Stimulated activated effector memory CD8-positive, alpha-beta T cell treated with anti-CD3 and anti-CD28 coated beads, Interleukin-12 subunit alpha, Interleukin-12 subunit beta, amount 100 ng/mL, for 72 hours (primary cell): ENCODE measurements around the gene PHF1.

Source experiments
- ATAC-seq: fragments of 150-1000 bp; cut with Tn5 transposase; 2 replicates; pipeline ENCODE4 v1.10.0; 2021
- DNase-seq, 2 donors: peaks; one replicate each; pipeline ENCODE4 v3.0.0; 2021 to 2022; ENCODE audit warnings: low spot score in 2 of 2
- H3K27ac Mint-ChIP-seq: one replicate; pipeline ENCODE4 v1.8.0; 2022; ENCODE audit warnings: mild to moderate bottlenecking, mixed read lengths
- H3K36me3 Mint-ChIP-seq: one replicate; pipeline ENCODE4 v1.8.0; 2022; ENCODE audit warnings: mild to moderate bottlenecking, mixed read lengths
- H3K4me1 Mint-ChIP-seq: one replicate; pipeline ENCODE4 v1.8.0; 2022; ENCODE audit warnings: mixed read lengths
- H3K4me3 Mint-ChIP-seq: one replicate; pipeline ENCODE4 v1.8.0; 2022; ENCODE audit warnings: mild to moderate bottlenecking, mixed read lengths
- H3K9me3 Mint-ChIP-seq: one replicate; pipeline ENCODE4 v1.8.0; 2022; ENCODE audit warnings: mixed read lengths

PHF1 gene

DNA sequence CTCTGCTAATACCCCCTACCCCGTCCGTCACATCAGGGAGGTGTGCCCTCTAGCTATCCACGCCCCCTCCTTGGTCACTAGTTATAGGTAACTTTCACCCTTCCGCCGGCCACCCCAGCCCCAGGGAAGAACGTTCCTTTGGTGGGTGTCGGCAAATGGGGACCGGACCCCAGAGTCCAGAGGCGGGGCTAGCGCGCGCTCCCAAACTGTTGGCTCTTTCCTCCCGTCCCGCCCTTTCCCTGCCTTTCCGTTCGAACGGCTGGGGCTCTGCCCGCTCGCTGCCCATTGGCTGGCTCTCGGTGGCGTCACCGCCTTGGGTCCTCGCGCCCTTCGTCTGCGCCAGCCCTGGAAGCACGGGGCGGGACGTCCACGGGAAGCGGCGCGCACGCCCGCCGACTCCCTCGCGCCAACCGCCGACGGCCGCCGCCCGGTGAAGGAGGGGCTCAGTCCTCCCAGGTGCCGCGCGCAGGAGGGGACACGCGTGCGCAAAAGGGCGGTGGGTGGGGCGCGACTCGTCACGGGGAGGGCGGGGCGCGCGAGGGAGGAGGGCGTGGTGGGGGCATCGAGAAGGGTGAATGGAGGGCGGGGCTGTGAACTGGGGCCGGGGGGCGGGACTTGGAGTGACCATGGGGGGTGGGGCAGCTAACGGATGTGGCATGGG, 634 bp upstream of the PHF1 start:
- peak overlapping the region; percentile 91 for H3K27ac Mint-ChIP-seq
- H3K4me1 Mint-ChIP-seq, result peaks cover 64% of the 10 kb centered on the region
- peak; percentile 95 to 98 for DNase-seq
- peak overlapping the region; percentile 84 for H3K4me3 Mint-ChIP-seq
- H3K9me3 Mint-ChIP-seq, result no peaks in the 10 kb centered on the region
- peaks cover 92% of the 10 kb centered on the region for H3K36me3 Mint-ChIP-seq
- peak; percentile 93 for ATAC-seq

GRCh38 chr6:33411632-33412005, 805 bp downstream of the PHF1 start:
- ATAC-seq (no peak), DNase-seq (peak in 1 of 2 donors; percentile 51)
- Mint-ChIP-seq H3K4me3 (peak overlapping the region; percentile 84), H3K27ac (peak overlapping the region; percentile 91), H3K36me3 (peaks cover 92% of the 10 kb centered on the region), H3K4me1 (peaks cover 64% of the 10 kb centered on the region), H3K9me3 (no peaks in the 10 kb centered on the region)

DNA sequence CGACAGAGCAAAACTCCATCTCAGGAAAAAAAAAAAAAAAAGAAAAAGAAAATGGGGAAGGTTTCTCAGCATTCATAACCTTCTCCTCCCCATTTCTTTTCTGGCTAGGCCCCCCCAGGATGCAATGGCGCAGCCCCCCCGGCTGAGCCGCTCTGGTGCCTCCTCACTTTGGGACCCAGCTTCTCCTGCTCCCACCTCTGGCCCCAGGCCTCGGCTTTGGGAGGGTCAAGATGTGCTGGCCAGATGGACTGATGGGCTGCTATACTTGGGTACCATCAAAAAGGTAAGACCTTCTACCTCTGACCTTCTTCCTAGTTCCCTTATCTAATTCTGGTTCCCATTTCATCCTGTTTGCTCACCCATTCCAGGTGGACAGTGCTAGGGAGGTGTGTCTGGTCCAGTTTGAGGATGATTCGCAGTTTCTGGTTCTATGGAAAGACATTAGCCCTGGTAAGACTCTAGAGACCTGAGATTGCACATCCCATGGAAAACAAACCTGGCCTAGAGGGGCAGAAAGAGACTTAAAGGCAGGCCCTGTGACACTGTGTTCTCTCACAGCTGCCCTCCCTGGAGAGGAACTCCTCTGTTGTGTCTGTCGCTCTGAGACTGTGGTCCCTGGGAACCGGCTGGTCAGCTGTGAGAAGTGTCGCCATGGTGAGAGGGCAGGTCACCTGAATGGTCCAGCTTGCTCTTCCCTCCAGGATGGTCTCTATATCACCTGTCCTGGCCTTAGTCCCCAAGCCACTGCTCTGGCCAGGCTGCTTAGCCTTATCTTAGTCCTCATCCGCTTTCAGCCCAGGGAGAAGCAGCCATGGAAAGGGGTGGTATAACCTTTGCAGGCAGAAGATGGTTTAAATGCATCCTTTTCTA, 1.6 kb downstream of the PHF1 start:
- peak overlapping the region; percentile 99 for H3K27ac Mint-ChIP-seq
- ATAC-seq, result no peak
- peaks cover 92% of the 10 kb centered on the region for H3K36me3 Mint-ChIP-seq
- no peaks in the 10 kb centered on the region for H3K9me3 Mint-ChIP-seq
- peak overlapping the region; percentile 84 for H3K4me3 Mint-ChIP-seq
- peaks cover 68% of the 10 kb centered on the region for H3K4me1 Mint-ChIP-seq
- peak in 1 of 2 donors; percentile 51 for DNase-seq

DNA sequence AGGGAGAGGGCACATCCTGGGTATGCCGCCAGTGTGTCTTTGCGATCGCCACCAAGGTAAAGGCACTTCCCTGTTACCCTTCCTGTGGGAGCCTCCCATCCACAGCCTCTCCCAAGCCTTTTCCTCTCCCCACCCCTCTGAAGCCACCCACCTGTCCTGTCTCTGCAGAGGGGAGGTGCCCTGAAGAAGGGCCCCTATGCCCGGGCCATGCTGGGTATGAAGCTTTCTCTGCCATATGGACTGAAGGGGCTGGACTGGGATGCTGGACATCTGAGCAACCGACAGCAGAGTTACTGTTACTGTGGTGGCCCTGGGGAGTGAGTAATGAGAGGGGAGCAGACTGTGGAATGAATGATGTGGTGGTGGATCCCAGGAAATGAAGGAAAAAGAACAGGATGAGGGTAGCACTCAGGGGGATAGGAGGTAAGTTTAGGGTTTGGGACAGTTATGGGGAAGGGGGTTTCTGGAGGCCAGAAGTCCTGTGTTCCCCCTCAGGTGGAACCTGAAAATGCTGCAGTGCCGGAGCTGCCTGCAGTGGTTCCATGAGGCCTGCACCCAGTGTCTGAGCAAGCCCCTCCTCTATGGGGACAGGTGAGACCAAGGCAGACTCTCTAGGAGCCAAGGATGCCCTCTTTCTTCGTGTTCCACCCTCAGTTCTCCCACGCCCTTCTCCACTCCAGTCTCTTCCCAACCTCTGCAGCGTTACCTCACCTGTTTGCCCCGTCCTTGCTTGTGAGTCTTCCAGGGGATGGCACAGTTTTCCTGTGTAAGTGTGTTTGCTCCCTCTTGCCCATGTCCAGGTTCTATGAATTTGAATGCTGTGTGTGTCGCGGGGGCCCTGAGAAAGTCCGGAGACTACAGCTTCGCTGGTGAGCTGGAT, 2.7 kb downstream of the PHF1 start:
- DNase-seq (no peak), ATAC-seq (no peak)
- peak overlapping the region; percentile 99 for H3K27ac Mint-ChIP-seq
- H3K36me3 Mint-ChIP-seq, result peaks cover 93% of the 10 kb centered on the region
- peak overlapping the region; percentile 84 for H3K4me3 Mint-ChIP-seq
- peaks cover 72% of the 10 kb centered on the region for H3K4me1 Mint-ChIP-seq
- H3K9me3 Mint-ChIP-seq, result no peaks in the 10 kb centered on the region

DNA sequence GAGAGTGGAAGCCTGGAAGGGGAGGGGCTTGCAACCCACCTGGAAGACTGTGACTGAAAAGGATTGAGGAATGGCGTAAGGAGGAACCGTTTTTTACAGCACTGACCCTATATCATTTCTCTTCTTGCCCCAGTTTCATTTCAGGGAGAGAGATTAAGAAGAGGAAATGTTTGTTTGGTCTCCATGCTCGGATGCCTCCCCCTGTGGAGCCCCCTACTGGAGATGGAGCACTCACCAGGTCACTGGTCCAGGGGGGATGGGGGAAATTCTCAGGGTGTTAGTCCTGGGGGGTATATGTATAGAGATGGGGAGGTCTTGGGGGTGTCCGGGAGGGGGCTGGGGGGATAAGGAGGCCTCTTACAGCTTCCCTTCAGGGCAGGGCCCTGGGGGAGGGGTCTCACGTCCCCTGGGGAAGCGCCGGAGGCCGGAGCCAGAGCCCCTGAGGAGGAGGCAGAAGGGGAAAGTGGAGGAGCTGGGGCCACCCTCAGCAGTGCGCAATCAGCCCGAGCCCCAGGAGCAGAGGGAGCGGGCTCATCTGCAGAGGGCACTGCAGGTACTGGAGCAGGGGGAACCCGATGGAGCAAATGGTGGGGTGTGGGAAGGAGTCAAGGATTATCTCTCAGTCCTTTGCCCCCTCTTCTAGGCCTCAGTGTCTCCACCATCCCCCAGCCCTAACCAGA, 3.9 kb downstream of the PHF1 start:
- H3K36me3 Mint-ChIP-seq, result peaks cover 89% of the 10 kb centered on the region
- peaks cover 78% of the 10 kb centered on the region for H3K4me1 Mint-ChIP-seq
- no peak for DNase-seq
- no peak for ATAC-seq
- peak overlapping the region; percentile 89 for H3K4me3 Mint-ChIP-seq
- peak overlapping the region; percentile 99 for H3K27ac Mint-ChIP-seq
- no peaks in the 10 kb centered on the region for H3K9me3 Mint-ChIP-seq

GRCh38 chr6:33415831-33416230, 5.0 kb downstream of the PHF1 start:
- no peaks in the 10 kb centered on the region for H3K9me3 Mint-ChIP-seq
- peaks cover 75% of the 10 kb centered on the region for H3K4me1 Mint-ChIP-seq
- peak overlapping the region; percentile 89 for H3K4me3 Mint-ChIP-seq
- peak overlapping the region; percentile 99 for H3K27ac Mint-ChIP-seq
- DNase-seq, result no peak
- no peak for ATAC-seq
- H3K36me3 Mint-ChIP-seq, result peaks cover 80% of the 10 kb centered on the region

- DNase-seq (peak in 1 of 2 donors; percentile 69), ATAC-seq (peak; percentile 3)
- no peaks in the 10 kb centered on the region for H3K9me3 Mint-ChIP-seq
- H3K4me3 Mint-ChIP-seq, result peak overlapping the region; percentile 89
- peaks cover 78% of the 10 kb centered on the region for H3K4me1 Mint-ChIP-seq
- H3K27ac Mint-ChIP-seq, result peak overlapping the region; percentile 99
- peaks cover 73% of the 10 kb centered on the region for H3K36me3 Mint-ChIP-seq
Measured at GRCh38 chr6:33416386-33417127, 5.7 kb downstream of the PHF1 start.

- no peak for ATAC-seq
Measured at GRCh38 chr6:33417128-33417902, 6.5 kb downstream of the PHF1 start.

DNA sequence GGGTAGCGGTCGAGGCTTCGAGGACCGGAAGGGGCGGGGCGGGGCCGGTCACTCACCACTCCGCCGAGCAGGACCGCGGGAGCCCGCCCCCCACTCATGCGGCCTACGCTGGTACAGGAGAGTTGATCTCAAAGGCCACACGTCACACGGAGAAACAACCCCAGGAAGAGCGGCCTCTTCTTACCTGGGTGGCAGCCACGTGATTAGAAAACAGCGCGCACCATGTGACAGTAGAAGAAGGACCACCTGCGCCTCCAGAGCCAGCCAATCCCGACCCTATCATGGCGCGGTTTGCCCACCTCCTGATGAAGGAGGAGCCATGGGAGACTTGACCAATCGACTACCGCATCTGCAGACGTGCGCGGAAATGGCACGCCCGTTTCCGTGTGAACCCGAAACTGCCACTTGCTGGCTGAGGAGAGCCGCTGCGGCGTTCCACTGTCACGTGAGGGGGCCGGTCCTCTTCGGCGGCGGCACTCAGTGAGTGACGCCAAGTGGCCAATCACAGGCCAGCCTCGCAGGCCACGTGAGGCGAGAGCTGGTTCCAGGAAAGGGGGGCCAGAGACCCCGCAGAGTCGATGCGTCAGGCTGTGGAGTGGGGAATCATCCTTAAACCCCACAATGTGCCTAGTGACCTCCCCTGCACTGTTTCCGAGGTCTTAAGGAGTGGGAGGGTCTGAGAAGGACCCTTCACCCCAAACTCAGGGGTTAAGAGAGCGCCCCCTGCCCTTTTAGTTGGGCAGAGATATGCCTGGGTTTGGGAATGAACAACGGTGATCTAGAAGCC, 7.3 kb downstream of the PHF1 start, which contains the start of gene CUTA:
Gene CUTA, minus strand, starts transcription at position 205 of the 787 bp plus-strand sequence. Its CDS starts 107 bp downstream, at position 98.
- ATAC-seq, result peak; percentile 88

More at GRCh38 chr6:33417128-33417902, 6.5 kb downstream of the PHF1 start:
- Mint-ChIP-seq H3K4me3 (peak overlapping the region; percentile 89), H3K36me3 (peaks cover 69% of the 10 kb centered on the region), H3K4me1 (peaks cover 80% of the 10 kb centered on the region), H3K27ac (peak overlapping the region; percentile 99), H3K9me3 (no peaks in the 10 kb centered on the region)
- DNase-seq, result no peak

GRCh38 chr6:33418690-33419291, 8.0 kb downstream of the PHF1 start:
- ATAC-seq, result peak; percentile 22

More for the DNA sequence above, 7.3 kb downstream of the PHF1 start, which contains the start of gene CUTA:
- Mint-ChIP-seq H3K4me3 (peak within 1 kb of the TSS; percentile 89), H3K4me1 (peaks cover 80% of the 10 kb centered on the region), H3K27ac (peak within 1 kb of the TSS; percentile 99), H3K9me3 (no peaks in the 10 kb centered on the region), H3K36me3 (peaks cover 65% of the 10 kb centered on the region)
- peak; percentile 91 to 99 for DNase-seq

DNA sequence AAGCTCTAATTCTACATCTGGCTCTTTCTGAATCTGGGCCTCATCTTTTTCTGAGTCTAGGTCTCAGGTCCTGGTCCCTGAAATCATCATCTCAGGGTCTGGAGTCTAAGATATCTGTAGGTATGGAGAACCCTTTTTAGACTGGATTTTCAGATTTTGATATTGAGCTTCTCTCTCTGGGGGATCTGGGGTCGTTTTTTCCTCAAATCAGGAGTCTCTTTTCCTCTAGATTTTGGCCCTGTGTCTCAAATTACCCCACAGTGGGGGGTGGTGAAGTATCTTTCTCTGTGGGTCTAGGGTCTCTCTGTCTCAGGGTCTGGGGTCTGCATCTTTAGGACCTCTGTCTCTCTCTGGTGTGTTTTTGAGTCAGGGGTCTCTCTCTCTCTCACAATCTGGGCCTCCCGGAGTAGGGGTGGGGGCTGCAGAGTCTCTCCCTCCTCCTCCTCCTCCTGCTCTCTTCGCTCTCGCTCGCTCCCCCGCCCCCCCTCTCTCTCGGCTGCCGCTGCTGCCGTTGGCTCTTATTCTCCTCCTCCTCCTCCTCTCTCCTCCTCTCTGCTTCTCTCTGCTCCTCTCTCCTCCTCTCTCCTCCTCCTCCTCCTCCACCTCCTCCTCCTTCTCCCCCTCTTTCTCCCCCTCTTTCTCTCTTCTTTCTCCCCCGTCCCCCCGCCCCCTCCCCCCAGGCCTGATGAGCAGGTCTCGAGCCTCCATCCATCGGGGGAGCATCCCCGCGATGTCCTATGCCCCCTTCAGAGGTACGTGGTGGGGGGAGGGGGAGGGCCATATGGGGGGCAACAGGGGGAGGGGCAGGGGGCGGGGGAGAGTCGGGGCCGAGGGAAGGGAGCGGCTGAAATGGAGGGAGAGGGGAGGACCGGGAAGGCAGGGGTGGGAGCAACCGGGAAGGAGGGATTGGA, 9.0 kb downstream of the PHF1 start, which contains the start of gene SYNGAP1:
Gene SYNGAP1, plus strand, starts transcription at position 486 of the 911 bp plus-strand sequence. Its CDS starts 200 bp downstream, at position 686.
- ATAC-seq, result no peak
- peaks cover 62% of the 10 kb centered on the region for H3K36me3 Mint-ChIP-seq
- no peaks in the 10 kb centered on the region for H3K9me3 Mint-ChIP-seq
- peak within 1 kb of the TSS; percentile 99 for H3K27ac Mint-ChIP-seq
- H3K4me1 Mint-ChIP-seq, result peaks cover 80% of the 10 kb centered on the region
- no peak for DNase-seq
- H3K4me3 Mint-ChIP-seq, result peak within 1 kb of the TSS; percentile 89

More at GRCh38 chr6:33418690-33419291, 8.0 kb downstream of the PHF1 start:
- Mint-ChIP-seq H3K4me3 (peak overlapping the region; percentile 89), H3K36me3 (peaks cover 65% of the 10 kb centered on the region), H3K4me1 (peaks cover 80% of the 10 kb centered on the region), H3K27ac (peak overlapping the region; percentile 99), H3K9me3 (no peaks in the 10 kb centered on the region)
- peak in 1 of 2 donors; percentile 70 for DNase-seq
